22Rv1 (cell line): ENCODE results near the gene SYTL3.

Source experiments
- ZFX ChIP-seq: fragments of 450-650 bp; IDR thresholded peaks from 2 replicates; pipeline ENCODE4 v1.6.1; 2017; ENCODE audit warnings: antibody characterized with exemption, borderline replicate concordance
- TF ChIP-seq, protein P1 (sequence below): fragments of 450-650 bp; IDR thresholded peaks from 2 replicates; pipeline ENCODE4 v1.5.1; 2017; ENCODE audit warnings: mild to moderate bottlenecking

DNA sequence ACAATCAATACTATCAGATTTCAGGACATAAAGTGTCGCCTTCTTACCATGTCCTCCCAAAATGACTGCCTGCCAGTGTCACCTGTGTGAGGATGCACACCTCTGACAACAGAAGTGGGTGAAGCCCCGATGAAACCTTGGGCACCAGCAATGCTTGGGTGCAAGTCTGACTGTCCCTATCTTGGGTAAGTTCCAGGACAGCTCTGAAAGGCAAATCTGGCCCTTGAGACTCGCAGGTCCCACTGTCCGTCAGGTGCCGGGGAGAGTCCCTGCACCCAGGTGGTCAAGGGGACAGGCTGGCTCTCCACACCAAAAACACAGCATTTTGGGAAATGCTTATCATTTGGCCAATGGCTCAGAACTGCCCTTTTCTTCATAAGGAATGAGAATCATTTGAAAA lies 126.0 kb downstream of the SYTL3 start:
- TF ChIP-seq, protein P1, sequence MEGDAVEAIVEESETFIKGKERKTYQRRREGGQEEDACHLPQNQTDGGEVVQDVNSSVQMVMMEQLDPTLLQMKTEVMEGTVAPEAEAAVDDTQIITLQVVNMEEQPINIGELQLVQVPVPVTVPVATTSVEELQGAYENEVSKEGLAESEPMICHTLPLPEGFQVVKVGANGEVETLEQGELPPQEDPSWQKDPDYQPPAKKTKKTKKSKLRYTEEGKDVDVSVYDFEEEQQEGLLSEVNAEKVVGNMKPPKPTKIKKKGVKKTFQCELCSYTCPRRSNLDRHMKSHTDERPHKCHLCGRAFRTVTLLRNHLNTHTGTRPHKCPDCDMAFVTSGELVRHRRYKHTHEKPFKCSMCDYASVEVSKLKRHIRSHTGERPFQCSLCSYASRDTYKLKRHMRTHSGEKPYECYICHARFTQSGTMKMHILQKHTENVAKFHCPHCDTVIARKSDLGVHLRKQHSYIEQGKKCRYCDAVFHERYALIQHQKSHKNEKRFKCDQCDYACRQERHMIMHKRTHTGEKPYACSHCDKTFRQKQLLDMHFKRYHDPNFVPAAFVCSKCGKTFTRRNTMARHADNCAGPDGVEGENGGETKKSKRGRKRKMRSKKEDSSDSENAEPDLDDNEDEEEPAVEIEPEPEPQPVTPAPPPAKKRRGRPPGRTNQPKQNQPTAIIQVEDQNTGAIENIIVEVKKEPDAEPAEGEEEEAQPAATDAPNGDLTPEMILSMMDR, result no peak
- TF ChIP-seq ZFX, result no peak
